ENCODE measurements around the gene ACTMAP. TPM values are rescaled to one million over a fixed set of nuclear protein-coding genes. Genes with fewer than 3 reads are reported as not detected.

Gene ACTMAP
- total and polyA plus RNA-seq, 2 of the 8 experiments (the other 6 are each of a cell fraction or from before 2014, with no cell fraction given), result 24.1 to 26.5 TPM

- Histone ChIP-seq H3K27me3 (replicated peaks in 1 of 4; ENCODE audit: control insufficient read depth in 3 of 4, extremely low read depth in 1 of 4, insufficient read depth in 3 of 4, low read length in 3 of 4) (no peaks in the 10 kb centered on the region), H4K8ac (ENCODE audit: extremely low read depth, insufficient read depth, low read length) (no peak overlapping the region), H2BK12ac (ENCODE audit: low read depth, low read length) (no peak overlapping the region), H3K79me2 (ENCODE audit: control insufficient read depth in 1 of 2, insufficient read depth in 2 of 2, low read length in 2 of 2) (peaks cover 0 to 36% of the 10 kb centered on the region in 2 experiments; a peak in 2 of 4 replicates), H3K23me2 (ENCODE audit: low read depth, low read length) (peaks cover 10% of the 10 kb centered on the region), H2AFZ (ENCODE audit: low read length) (no peak overlapping the region), H3K14ac (ENCODE audit: insufficient read length) (no peak overlapping the region), H3K4me3 (ENCODE audit: extremely low read depth in 1 of 4, insufficient read depth in 2 of 4, low read depth in 3 of 4, low read length in 4 of 4) (no peak overlapping the region), H2BK15ac (ENCODE audit: low read length) (no peak overlapping the region), H4K5ac (ENCODE audit: insufficient read length, low read depth, low read length) (no peak overlapping the region), H3K4ac (replicated peaks; ENCODE audit: insufficient read length, low read depth, low read length) (no peak overlapping the region), H3K79me1 (ENCODE audit: low read depth, low read length) (peaks cover 8% of the 10 kb centered on the region), H3K4me2 (ENCODE audit: insufficient read depth in 1 of 2, low read depth in 2 of 2, low read length in 2 of 2) (no peak overlapping the region), H2BK20ac (ENCODE audit: low read length) (no peak overlapping the region), H3K9me3 (ENCODE audit: insufficient read depth in 2 of 2, low read depth in 1 of 2, low read length in 1 of 2) (no peaks in the 10 kb centered on the region), H4K20me1 (replicated peaks in 1 of 2; ENCODE audit: control insufficient read depth in 1 of 2, insufficient read depth in 2 of 2, low read length in 2 of 2) (no peaks in the 10 kb centered on the region), H3K56ac (replicated peaks; ENCODE audit: insufficient read length, low read depth, low read length) (no peak overlapping the region), H3K18ac (ENCODE audit: extremely low read depth, low read length) (no peak overlapping the region), H3K9ac (replicated peaks in 1 of 4; ENCODE audit: extremely low read depth in 1 of 4, low read depth in 3 of 4, low read length in 3 of 4) (no peak overlapping the region), H3K23ac (ENCODE audit: insufficient read length) (no peak overlapping the region), H3K4me1 (replicated peaks in 1 of 4; ENCODE audit: control insufficient read depth in 3 of 4, insufficient read depth in 4 of 4, low read length in 3 of 4) (peaks cover 0 to 10% (median 0%) of the 10 kb centered on the region in 4 experiments; a peak in 6 of 7 replicates), H2BK5ac (ENCODE audit: low read depth, low read length) (no peak overlapping the region), H3K36me3 (ENCODE audit: control insufficient read depth in 2 of 4, insufficient read depth in 4 of 4, low read length in 3 of 4) (peaks cover 0 to 4% (median 0%) of the 10 kb centered on the region in 4 experiments; a peak in 2 of 8 replicates), H3K27ac (ENCODE audit: low read depth, low read length) (no peak overlapping the region), H2BK120ac (replicated peaks; ENCODE audit: low read depth, low read length) (no peak overlapping the region), H4K91ac (replicated peaks; ENCODE audit: insufficient read length, low read length) (no peak overlapping the region), H2AK5ac (ENCODE audit: low read depth, low read length) (no peak overlapping the region)
- CTCF ChIA-PET (ENCODE audit: partially characterized antibody), result interaction anchor here (0.6 to 1.8 kb wide), 5 partner anchors 9 to 75 kb away, joined by 3 to 5 read pairs (median 4); no protein-coding TSS in a partner anchor
- WGBS, 2 experiments (ENCODE audit: extremely low coverage in 1 of 2, insufficient coverage in 1 of 2, insufficient read length in 1 of 2, insufficient replicate concordance in 2 of 2, low coverage in 1 of 2, low lambda C conversion rate in 2 of 2, missing lambda C conversion rate in 1 of 2), result 87% methylated on average over 6 of the region's 6 CpGs; no CpG with 5 or more reads in 1 of the 2 experiments
- POLR2A ChIA-PET (ENCODE audit: partially characterized antibody), result interaction anchor here (0.6 to 2.2 kb wide), 7 partner anchors 9 to 85 kb away, joined by 3 to 11 read pairs (median 5); partner anchors contain the start of gene ACTMAP
- DNase-seq (ENCODE audit: low read depth in 1 of 2, low spot score in 2 of 2) (no peak), FAIRE-seq (no peak)
- TF ChIP-seq JUND (IDR thresholded peaks at IDR 0.05; ENCODE audit: low read length) (no peak), TAF1 (IDR thresholded peaks at IDR 0.05; ENCODE audit: low read depth, low read length) (no peak), SUZ12 (IDR thresholded peaks at IDR 0.05; ENCODE audit: low read length) (no peak)
Observed at GRCh38 chr19:40721140-40721486, 29.2 kb downstream of the ACTMAP start.

Data from H1 (cell line).